ENCODE data around the gene IGSF6. TPM values are rescaled to one million over a fixed set of nuclear protein-coding genes. Genes with fewer than 3 reads are reported as not detected.
A peak's percentile ranks its signal among the peaks of the same experiment; 100 is the strongest.

The IGSF6 gene
- total and polyA plus RNA-seq, 2 of the 13 experiments (the other 11 are each of a cell fraction or from before 2014, with no cell fraction given): not detected

DNA sequence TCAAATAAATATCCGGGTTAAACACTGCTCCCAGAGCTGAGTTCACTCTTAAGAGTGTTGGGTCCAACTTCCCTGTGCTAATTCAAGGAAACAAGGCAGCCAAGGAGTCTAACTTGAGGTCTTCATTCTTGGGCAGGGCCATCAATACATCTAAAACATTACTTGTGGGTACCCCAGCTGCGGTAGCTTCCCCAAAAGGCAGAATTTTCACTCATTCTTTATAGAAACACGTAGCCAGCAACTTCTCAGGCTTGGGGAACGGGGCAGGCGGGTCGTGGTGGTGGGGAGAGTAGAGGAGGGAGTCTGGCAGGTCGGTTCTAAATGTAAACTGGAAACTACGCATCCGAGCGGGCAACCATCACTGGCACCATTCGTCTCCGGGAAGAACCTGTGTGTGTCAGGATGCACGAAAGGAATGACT is 53.7 kb downstream of the IGSF6 start:
- TSS peak; percentile 94 for BruUV-seq (replicated peaks)
- Histone ChIP-seq H4K20me1 (ENCODE audit: insufficient read depth, low read length) (peaks cover 12% of the 10 kb centered on the region; the same call in 1 of the 2 replicates), H3K36me3 (replicated peaks in 1 of 2; ENCODE audit: control insufficient read depth in 1 of 2, insufficient read depth in 2 of 2, low read length in 2 of 2) (no peaks in the 10 kb centered on the region), H3K4me3 (replicated peaks in 1 of 3; ENCODE audit: insufficient read depth in 1 of 3, low read depth in 2 of 3, low read length in 3 of 3) (peak overlapping the region; percentile 79 to 99 (median 95)), H3K9me3 (ENCODE audit: low read length) (no peaks in the 10 kb centered on the region), H3K9ac (ENCODE audit: insufficient read depth, low read depth, low read length) (peak overlapping the region; percentile 90), H3K27me3 (ENCODE audit: control insufficient read depth in 1 of 2, insufficient read depth in 2 of 2, low read length in 2 of 2) (peaks cover 0 to 3% of the 10 kb centered on the region in 2 experiments; a peak in 1 of 5 replicates), H3K27ac (ENCODE audit: extremely low read length, insufficient read depth, low read length) (peak overlapping the region; percentile 92), H3K79me2 (ENCODE audit: insufficient read depth, low read length) (peaks cover 37% of the 10 kb centered on the region), H3K4me2 (ENCODE audit: low read depth, low read length) (peak overlapping the region; percentile 83), H2AFZ (ENCODE audit: low read length) (peak overlapping the region; percentile 85), H3K4me1 (ENCODE audit: insufficient read depth, low read length) (peaks cover 55% of the 10 kb centered on the region)
- in situ Hi-C loops (cut with HindIII; ENCODE audit: extremely low pct_ligation_motif_present, low pct_unique_long_range_greater_than_20kb): no loop called here
- intact Hi-C loops (cut with micrococcal nuclease; ENCODE audit: unreplicated experiment): no loop called here
- ChIA-PET POLR2A (no interaction called here), CTCF (ENCODE audit: low intra/inter-chr PET ratio, low total read pairs) (no interaction called here)
- DNase-seq (ENCODE audit: low spot score) (no peak), FAIRE-seq (no peak), ATAC-seq (peak; percentile 42)
- 2% methylated on average over 13 of the region's 13 CpGs for WGBS (ENCODE audit: low lambda C conversion rate)
- TF ChIP-seq ZSCAN29 (CRISPR knock-in tag; conservative IDR thresholded peaks at IDR 0.05): 0 out of 2 replicates have a peak, but pooled peaks have one; percentile 2
- TF ChIP-seq, protein P1, sequence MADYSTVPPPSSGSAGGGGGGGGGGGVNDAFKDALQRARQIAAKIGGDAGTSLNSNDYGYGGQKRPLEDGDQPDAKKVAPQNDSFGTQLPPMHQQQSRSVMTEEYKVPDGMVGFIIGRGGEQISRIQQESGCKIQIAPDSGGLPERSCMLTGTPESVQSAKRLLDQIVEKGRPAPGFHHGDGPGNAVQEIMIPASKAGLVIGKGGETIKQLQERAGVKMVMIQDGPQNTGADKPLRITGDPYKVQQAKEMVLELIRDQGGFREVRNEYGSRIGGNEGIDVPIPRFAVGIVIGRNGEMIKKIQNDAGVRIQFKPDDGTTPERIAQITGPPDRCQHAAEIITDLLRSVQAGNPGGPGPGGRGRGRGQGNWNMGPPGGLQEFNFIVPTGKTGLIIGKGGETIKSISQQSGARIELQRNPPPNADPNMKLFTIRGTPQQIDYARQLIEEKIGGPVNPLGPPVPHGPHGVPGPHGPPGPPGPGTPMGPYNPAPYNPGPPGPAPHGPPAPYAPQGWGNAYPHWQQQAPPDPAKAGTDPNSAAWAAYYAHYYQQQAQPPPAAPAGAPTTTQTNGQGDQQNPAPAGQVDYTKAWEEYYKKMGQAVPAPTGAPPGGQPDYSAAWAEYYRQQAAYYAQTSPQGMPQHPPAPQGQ (CRISPR knock-in tag; IDR thresholded peaks at IDR 0.05; ENCODE audit: borderline replicate concordance): 0 out of 2 replicates have a peak, but pooled peaks have one; percentile 85
- 0 out of 2 replicates have a peak, but pooled peaks have one; percentile 41 for TF ChIP-seq XBP1 (CRISPR knock-in tag; IDR thresholded peaks at IDR 0.05)
- TF ChIP-seq, protein P2, sequence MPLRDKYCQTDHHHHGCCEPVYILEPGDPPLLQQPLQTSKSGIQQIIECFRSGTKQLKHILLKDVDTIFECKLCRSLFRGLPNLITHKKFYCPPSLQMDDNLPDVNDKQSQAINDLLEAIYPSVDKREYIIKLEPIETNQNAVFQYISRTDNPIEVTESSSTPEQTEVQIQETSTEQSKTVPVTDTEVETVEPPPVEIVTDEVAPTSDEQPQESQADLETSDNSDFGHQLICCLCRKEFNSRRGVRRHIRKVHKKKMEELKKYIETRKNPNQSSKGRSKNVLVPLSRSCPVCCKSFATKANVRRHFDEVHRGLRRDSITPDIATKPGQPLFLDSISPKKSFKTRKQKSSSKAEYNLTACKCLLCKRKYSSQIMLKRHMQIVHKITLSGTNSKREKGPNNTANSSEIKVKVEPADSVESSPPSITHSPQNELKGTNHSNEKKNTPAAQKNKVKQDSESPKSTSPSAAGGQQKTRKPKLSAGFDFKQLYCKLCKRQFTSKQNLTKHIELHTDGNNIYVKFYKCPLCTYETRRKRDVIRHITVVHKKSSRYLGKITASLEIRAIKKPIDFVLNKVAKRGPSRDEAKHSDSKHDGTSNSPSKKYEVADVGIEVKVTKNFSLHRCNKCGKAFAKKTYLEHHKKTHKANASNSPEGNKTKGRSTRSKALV (CRISPR knock-in tag; IDR thresholded peaks at IDR 0.05): 0 out of 2 replicates have a peak, but pooled peaks have one; percentile 47
- TF ChIP-seq JUNB (CRISPR knock-in tag; IDR thresholded peaks at IDR 0.05; ENCODE audit: borderline replicate concordance): no peak
- TF ChIP-seq ZNF629 (CRISPR knock-in tag; conservative IDR thresholded peaks at IDR 0.05): 0 out of 2 replicates have a peak, but pooled peaks have one; percentile 11
- TF ChIP-seq ZNF468 (CRISPR knock-in tag; IDR thresholded peaks at IDR 0.05): 0 out of 2 replicates have a peak, but pooled peaks have one; percentile 14
- TF ChIP-seq ZNF670 (CRISPR knock-in tag; IDR thresholded peaks at IDR 0.05; ENCODE audit: borderline replicate concordance): peak; percentile 6; the same call in 1 of the 2 replicates
- 0 out of 2 replicates have a peak, but pooled peaks have one; percentile 39 for TF ChIP-seq ARID2 (CRISPR knock-in tag; IDR thresholded peaks at IDR 0.05; ENCODE audit: borderline replicate concordance)
- TF ChIP-seq ZNF501 (CRISPR knock-in tag; IDR thresholded peaks at IDR 0.05): no peak
- no peak for TF ChIP-seq CBX2 (IDR thresholded peaks at IDR 0.05; ENCODE audit: low read depth, low read length)
- TF ChIP-seq CBX2 (CRISPR knock-in tag; IDR thresholded peaks at IDR 0.05; ENCODE audit: low read depth): peak; percentile 3; the same call in 1 of the 2 replicates
- TF ChIP-seq ZNF775 (CRISPR knock-in tag; IDR thresholded peaks at IDR 0.05; ENCODE audit: borderline replicate concordance): no peak
- 0 out of 2 replicates have a peak, but pooled peaks have one; percentile 3 for TF ChIP-seq ZNF776 (CRISPR knock-in tag; IDR thresholded peaks at IDR 0.05)
- TF ChIP-seq ZNF160 (CRISPR knock-in tag; IDR thresholded peaks at IDR 0.05): peak; percentile 27; the same call in 1 of the 2 replicates
- 0 out of 2 replicates have a peak, but pooled peaks have one; percentile 11 for TF ChIP-seq ZNF703 (CRISPR knock-in tag; IDR thresholded peaks at IDR 0.05; ENCODE audit: borderline replicate concordance)
- 0 out of 2 replicates have a peak, but pooled peaks have one; percentile 9 for TF ChIP-seq ZFP36L2 (CRISPR knock-in tag; IDR thresholded peaks at IDR 0.05)
- peak; percentile 25; the same call in 1 of the 2 replicates for TF ChIP-seq SATB2 (CRISPR knock-in tag; IDR thresholded peaks at IDR 0.05)
- TF ChIP-seq, protein P3, sequence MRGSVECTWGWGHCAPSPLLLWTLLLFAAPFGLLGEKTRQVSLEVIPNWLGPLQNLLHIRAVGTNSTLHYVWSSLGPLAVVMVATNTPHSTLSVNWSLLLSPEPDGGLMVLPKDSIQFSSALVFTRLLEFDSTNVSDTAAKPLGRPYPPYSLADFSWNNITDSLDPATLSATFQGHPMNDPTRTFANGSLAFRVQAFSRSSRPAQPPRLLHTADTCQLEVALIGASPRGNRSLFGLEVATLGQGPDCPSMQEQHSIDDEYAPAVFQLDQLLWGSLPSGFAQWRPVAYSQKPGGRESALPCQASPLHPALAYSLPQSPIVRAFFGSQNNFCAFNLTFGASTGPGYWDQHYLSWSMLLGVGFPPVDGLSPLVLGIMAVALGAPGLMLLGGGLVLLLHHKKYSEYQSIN (CRISPR knock-in tag; IDR thresholded peaks at IDR 0.05; ENCODE audit: borderline replicate concordance): no peak
- TF ChIP-seq KLF12 (CRISPR knock-in tag; IDR thresholded peaks at IDR 0.05; ENCODE audit: borderline replicate concordance): 0 out of 2 replicates have a peak, but pooled peaks have one; percentile 10
